NOMO-1 (cell line): Measurements from ENCODE around the gene NLGN4Y.

ENCODE experiments used
- DNase-seq, 2 experiments: peaks; one replicate each; lab custom pipeline; 2025; ENCODE audit not compliant: unreplicated experiment in 2 of 2; lab: John Stamatoyannopoulos, UW

The NLGN4Y gene

DNA sequence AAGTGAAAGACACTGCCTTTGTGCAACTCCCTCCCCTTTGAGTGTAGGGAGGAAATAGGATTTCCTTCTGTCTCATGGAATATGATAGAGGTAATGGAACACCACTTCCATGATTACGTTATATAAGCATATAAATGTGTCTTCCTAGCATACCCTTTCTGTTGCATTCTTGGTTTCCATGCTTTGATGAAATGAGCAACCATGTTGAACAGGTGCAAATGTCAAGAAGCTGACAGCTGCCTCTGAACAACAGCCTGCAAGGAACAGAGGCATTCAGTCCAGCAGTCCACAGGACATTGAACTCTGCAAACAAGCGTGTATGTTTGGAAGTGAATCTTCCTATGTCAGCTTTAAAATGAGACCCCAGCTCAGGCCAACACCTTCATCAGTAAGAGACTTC, 117.5 kb downstream of the NLGN4Y start:
- DNase-seq, result no peak

GRCh38 chrY:14644157-14644952, 120.0 kb downstream of the NLGN4Y start:
- no peak for DNase-seq

- DNase-seq, result no peak
Observed at GRCh38 chrY:14679181-14679580, 154.9 kb downstream of the NLGN4Y start.

DNA sequence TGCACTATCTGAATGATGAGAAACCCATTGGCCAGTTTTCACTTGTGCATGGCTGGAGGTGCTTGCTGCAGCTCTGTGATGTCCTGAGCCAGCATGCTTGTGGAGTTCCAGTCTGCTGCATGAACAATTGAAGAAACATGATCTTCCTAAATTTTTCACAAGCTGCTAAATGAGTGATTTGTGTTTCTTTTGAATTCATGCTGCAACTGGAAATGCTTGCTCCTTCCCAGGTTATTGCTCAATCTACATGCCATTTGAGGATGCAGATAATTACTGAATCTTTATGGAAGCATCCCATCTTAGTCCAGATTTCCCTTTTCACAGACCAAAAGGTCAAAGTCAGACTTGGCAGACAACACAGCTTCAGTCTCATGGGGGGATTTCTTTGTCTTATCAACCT, 170.2 kb downstream of the NLGN4Y start:
- no peak for DNase-seq

DNA sequence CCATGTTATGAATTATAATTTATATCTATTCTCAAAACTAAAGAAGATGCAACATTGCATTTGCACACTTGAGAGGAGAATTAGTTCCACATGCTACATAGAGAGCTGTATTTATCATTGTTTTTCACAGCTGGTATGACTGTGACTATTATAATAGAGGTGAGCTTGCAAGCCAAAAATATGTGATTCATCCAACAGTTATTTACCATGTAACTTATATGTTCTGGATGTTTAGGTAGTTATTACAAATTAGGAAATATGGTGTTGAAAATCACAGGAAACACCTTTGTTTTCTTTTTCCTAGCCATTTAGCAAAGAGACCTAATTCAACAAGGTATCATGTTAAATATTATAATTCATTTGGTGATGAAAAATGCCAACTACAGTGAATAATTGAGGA, 183.8 kb downstream of the NLGN4Y start:
- no peak for DNase-seq

DNA sequence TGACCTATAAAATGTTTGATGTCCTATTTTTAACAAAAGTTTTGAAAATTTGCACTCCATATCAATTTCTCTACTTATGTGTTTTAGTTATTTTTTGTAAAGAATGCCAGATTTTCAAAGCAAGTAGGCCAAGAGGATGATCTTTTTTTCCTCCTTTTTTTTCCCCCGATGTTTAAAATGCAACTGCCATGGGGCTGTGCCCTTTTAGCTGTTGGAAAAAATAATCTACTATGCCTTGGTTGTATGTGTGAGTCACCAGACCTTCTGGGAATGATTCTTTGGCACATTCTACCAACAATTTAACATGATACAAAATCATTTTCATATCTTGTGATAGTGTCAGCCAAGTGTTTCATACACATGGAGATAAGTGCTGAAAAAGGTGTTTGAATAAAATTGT, 217.3 kb downstream of the NLGN4Y start:
- DNase-seq, result no peak

DNA sequence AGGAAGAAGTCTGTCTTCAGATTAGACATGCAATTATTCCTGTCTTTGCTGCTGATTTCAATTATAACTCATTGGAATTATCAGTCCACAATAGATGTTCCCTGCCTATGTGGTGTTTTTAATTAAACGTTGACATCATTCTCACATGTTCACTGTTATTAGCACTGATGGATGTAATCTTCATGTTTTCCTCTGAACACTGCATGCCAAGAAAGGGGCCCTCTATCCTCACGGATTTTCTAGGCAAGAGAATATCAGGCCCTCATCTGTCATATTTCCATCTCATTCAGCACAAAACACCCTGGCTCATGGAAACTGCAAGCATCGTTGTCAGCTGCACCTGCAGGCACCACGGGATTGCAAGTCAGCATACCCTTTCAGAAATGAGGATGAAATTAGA, 224.0 kb downstream of the NLGN4Y start:
- DNase-seq, result no peak

GRCh38 chrY:14755571-14755970, 231.2 kb downstream of the NLGN4Y start:
- no peak for DNase-seq

DNA sequence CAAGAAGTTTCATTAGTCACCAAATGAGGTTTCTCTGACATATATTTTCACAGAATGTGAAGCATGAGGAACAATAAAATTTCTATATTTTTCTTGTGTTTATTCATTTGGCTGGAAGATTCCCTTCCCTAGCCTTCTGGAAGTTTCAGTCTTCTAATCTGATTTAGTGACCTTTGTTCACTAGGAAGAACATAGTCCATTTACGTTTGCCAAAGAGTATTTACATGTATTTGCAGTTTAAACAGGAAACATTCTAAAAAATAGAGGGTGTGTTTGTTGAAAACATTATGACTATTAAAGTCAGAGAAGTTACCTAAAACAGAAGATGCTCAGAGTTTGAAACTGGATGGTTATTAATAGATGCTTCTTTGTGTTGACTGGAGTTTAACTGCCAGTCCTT, 238.6 kb downstream of the NLGN4Y start:
- no peak for DNase-seq

DNA sequence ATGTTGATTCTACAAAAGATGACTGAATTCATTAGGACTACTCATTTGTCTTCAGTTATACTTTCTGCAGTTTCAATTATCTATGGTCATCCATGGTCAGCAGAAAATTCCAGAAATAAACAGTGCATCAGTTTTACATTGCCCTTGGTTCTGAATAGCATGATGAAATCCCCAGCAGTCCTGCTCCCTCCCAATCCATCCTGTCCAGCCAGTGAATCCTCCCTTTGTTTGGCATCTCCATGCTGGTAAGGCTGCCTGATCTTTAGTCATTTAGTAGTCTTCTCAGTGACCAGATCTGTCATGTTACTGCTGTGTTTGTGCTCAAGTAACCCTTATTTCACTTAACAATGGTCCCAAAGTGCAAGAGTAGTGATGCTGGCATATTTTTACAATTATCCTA, 239.3 kb downstream of the NLGN4Y start:
- DNase-seq, result no peak

GRCh38 chrY:14778208-14778607, 253.9 kb downstream of the NLGN4Y start:
- DNase-seq, result no peak

GRCh38 chrY:14793104-14793503, 268.8 kb downstream of the NLGN4Y start:
- no peak for DNase-seq

- no peak for DNase-seq
Observed at GRCh38 chrY:14793674-14794073, 269.3 kb downstream of the NLGN4Y start.

GRCh38 chrY:14798010-14798409, 273.7 kb downstream of the NLGN4Y start:
- no peak for DNase-seq

DNA sequence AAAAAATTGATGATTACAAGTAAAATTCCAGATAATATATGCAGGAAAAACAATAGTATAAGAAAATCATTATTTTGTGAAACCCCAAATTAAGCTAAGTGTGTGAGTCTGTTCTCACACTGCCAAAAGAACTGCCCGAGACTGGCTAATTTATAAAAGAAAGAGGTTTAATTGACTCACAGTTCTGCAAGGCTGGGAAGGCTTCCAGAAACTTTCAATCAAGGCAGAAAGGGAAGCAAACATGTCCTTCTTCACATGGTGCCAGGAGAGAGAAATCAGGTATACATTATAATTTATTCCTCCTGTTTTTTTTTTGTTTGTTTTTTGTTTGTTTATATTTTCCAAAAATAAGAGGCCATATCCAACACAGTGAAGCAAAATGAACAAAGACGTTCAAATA, 276.8 kb downstream of the NLGN4Y start:
- DNase-seq, result no peak

- no peak for DNase-seq
Observed at GRCh38 chrY:14802125-14802524, 277.8 kb downstream of the NLGN4Y start.

GRCh38 chrY:14804041-14804440, 279.7 kb downstream of the NLGN4Y start:
- no peak for DNase-seq

- no peak for DNase-seq
Observed at GRCh38 chrY:14818452-14818851, 294.1 kb downstream of the NLGN4Y start.

- DNase-seq, result no peak
Observed at GRCh38 chrY:14822201-14822600, 297.9 kb downstream of the NLGN4Y start.

GRCh38 chrY:14822906-14823305, 298.6 kb downstream of the NLGN4Y start:
- DNase-seq, result no peak

- DNase-seq, result no peak
Observed at GRCh38 chrY:14824583-14824982, 300.3 kb downstream of the NLGN4Y start.

GRCh38 chrY:14825728-14826127, 301.4 kb downstream of the NLGN4Y start:
- no peak for DNase-seq

- no peak for DNase-seq
Observed at GRCh38 chrY:14828531-14828930, 304.2 kb downstream of the NLGN4Y start.
